GM12864 (cell line): Measurements from ENCODE around the gene HRCT1.
"Not testable (repeated sequence)": the region's sequence is repeated elsewhere in the genome, so short reads cannot be mapped to it uniquely, and the experiment has no call there.

Source experiments
- DNase-seq: peaks from one replicate; pipeline ENCODE4 v3.0.0-alpha.2; 2011; ENCODE audit warnings: low read depth
- H3K4me3 ChIP-seq: 2 replicates; pipeline ENCODE4 v1.5.1; 2011; ENCODE audit warnings: mild to moderate bottlenecking, low read depth, low read length, control low read depth
- CTCF ChIP-seq: IDR thresholded peaks from 2 replicates; pipeline ENCODE4 v1.5.1; 2011; ENCODE audit warnings: low read depth, mild to moderate bottlenecking, moderate library complexity, low read length, control low read depth, inconsistent platforms; ENCODE audit errors: missing control alignments

Gene HRCT1

GRCh38 chr9:35891646-35892045 is 14.4 kb upstream of the HRCT1 start:
- H3K4me3 ChIP-seq = no peak overlapping the region
- no peak for DNase-seq
- no peak for TF ChIP-seq CTCF

- TF ChIP-seq CTCF = no peak
- H3K4me3 ChIP-seq = no peak overlapping the region
- DNase-seq = no peak
Observed at GRCh38 chr9:35892051-35892450, 14.0 kb upstream of the HRCT1 start.

GRCh38 chr9:35896570-35896969 is 9.4 kb upstream of the HRCT1 start:
- no peak overlapping the region for H3K4me3 ChIP-seq
- no peak for DNase-seq
- TF ChIP-seq CTCF = no peak

- DNase-seq, H3K4me3 ChIP-seq: not testable (repeated sequence)
Observed at GRCh38 chr9:35897376-35898099, 8.5 kb upstream of the HRCT1 start.

GRCh38 chr9:35898337-35898736 is 7.7 kb upstream of the HRCT1 start:
- TF ChIP-seq CTCF = no peak
- H3K4me3 ChIP-seq = no peak overlapping the region
- no peak for DNase-seq

- H3K4me3 ChIP-seq = no peak overlapping the region
- no peak for TF ChIP-seq CTCF
- DNase-seq = no peak
Observed at GRCh38 chr9:35899021-35899420, 7.0 kb upstream of the HRCT1 start.

- TF ChIP-seq CTCF = peak; percentile 61
Observed at GRCh38 chr9:35903049-35903448, 3.0 kb upstream of the HRCT1 start.

More at GRCh38 chr9:35903049-35903448, 3.0 kb upstream of the HRCT1 start:
- no peak overlapping the region for H3K4me3 ChIP-seq
- DNase-seq = peak; percentile 24
